Mesothelial cell of epicardium (in vitro differentiated cells): ENCODE measurements around the gene MED12L. TPM values are rescaled to one million over a fixed set of nuclear protein-coding genes. Genes with fewer than 3 reads are reported as not detected.

ENCODE experiments used
- DNase-seq, 2 experiments: peaks; one replicate each; pipeline ENCODE4 v3.0.0; 2021; ENCODE audit warnings: low spot score in 2 of 2; ENCODE audit not compliant: unreplicated experiment in 2 of 2
- H3K27ac Mint-ChIP-seq: 2 replicates; pipeline ENCODE4 v1.8.0; 2021; ENCODE audit warnings: mixed read lengths
- H3K27me3 Mint-ChIP-seq: 2 replicates; pipeline ENCODE4 v1.8.0; 2021; ENCODE audit warnings: low read depth, mixed read lengths
- H3K36me3 Mint-ChIP-seq: 2 replicates; pipeline ENCODE4 v1.8.0; 2021; ENCODE audit warnings: mixed read lengths
- H3K4me1 Mint-ChIP-seq: 2 replicates; pipeline ENCODE4 v1.8.0; 2021; ENCODE audit warnings: mixed read lengths
- H3K4me3 Mint-ChIP-seq: 2 replicates; pipeline ENCODE4 v1.8.0; 2021; ENCODE audit warnings: mild to moderate bottlenecking, moderate library complexity, mixed read lengths
- H3K9me3 Mint-ChIP-seq: 2 replicates; pipeline ENCODE4 v1.8.0; 2021; ENCODE audit warnings: mixed read lengths
- CTCF ChIP-seq: fragments of 200-600 bp; sonication (generic); IDR thresholded peaks from one replicate; pipeline ENCODE4 v1.5.0; 2021; ENCODE audit warnings: antibody characterized with exemption; ENCODE audit not compliant: unreplicated experiment
- total RNA-seq: library from RNA; stranded (reverse); gene quantifications from 3 replicates; pipeline ENCODE4 v1.2.1, GENCODE V29; 2021

The MED12L gene
- total RNA-seq, 1 donor from 2014 or later: 13.8 TPM

GRCh38 chr3:151480492-151480891 is 395.0 kb downstream of the MED12L start:
- DNase-seq: no peak
- H3K9me3 Mint-ChIP-seq: peaks cover 27% of the 10 kb centered on the region
- H3K4me1 Mint-ChIP-seq: peaks cover 24% of the 10 kb centered on the region
- no peak overlapping the region for H3K4me3 Mint-ChIP-seq
- no peaks in the 10 kb centered on the region for H3K27me3 Mint-ChIP-seq
- peaks cover 5% of the 10 kb centered on the region for H3K36me3 Mint-ChIP-seq
- H3K27ac Mint-ChIP-seq: no peak overlapping the region
- TF ChIP-seq CTCF: no peak

- Mint-ChIP-seq H3K27ac (no peak overlapping the region), H3K36me3 (peaks cover 5% of the 10 kb centered on the region), H3K4me1 (peaks cover 10% of the 10 kb centered on the region), H3K27me3 (no peaks in the 10 kb centered on the region), H3K9me3 (peaks cover 48% of the 10 kb centered on the region), H3K4me3 (no peak overlapping the region)
- DNase-seq: no peak
- TF ChIP-seq CTCF: no peak
These were observed 398.0 kb downstream of the MED12L start for GRCh38 chr3:151483488-151483887.

- TF ChIP-seq CTCF: no peak
- no peak overlapping the region for H3K4me3 Mint-ChIP-seq
- no peaks in the 10 kb centered on the region for H3K27me3 Mint-ChIP-seq
- H3K4me1 Mint-ChIP-seq: peaks cover 4% of the 10 kb centered on the region
- H3K9me3 Mint-ChIP-seq: peaks cover 52% of the 10 kb centered on the region
- H3K36me3 Mint-ChIP-seq: peaks cover 5% of the 10 kb centered on the region
- DNase-seq: no peak
- H3K27ac Mint-ChIP-seq: no peak overlapping the region
These were observed 398.6 kb downstream of the MED12L start for GRCh38 chr3:151483961-151484520.

Other genes with a start within 250 kb of the MED12L start
- not detected in 3 replicates for gene MINDY4B, start 180.2 kb upstream of the MED12L start, total RNA-seq
- not detected in 3 replicates for gene CLRN1, start 112.9 kb upstream of the MED12L start, total RNA-seq
- not detected in 3 replicates for gene GPR171, start 117.6 kb downstream of the MED12L start, total RNA-seq
- 0.11 TPM in 1 of 3 replicates, not detected in the others for gene P2RY14, start 192.9 kb downstream of the MED12L start, total RNA-seq
- gene GPR87, start 231.2 kb downstream of the MED12L start, total RNA-seq: 2.9 to 3.3 TPM (median 3.2 TPM) in 3 replicates
- not detected in 3 replicates for gene P2RY13, start 243.9 kb downstream of the MED12L start, total RNA-seq